ENCODE results near the gene ANKRD66. TPM values are rescaled to one million over a fixed set of nuclear protein-coding genes. Genes with fewer than 3 reads are reported as not detected.

The ANKRD66 gene
- total and polyA plus RNA-seq, 2 donors (not counting 3 experiments of a cell fraction or from before 2014, with no cell fraction given): not detected

DNA sequence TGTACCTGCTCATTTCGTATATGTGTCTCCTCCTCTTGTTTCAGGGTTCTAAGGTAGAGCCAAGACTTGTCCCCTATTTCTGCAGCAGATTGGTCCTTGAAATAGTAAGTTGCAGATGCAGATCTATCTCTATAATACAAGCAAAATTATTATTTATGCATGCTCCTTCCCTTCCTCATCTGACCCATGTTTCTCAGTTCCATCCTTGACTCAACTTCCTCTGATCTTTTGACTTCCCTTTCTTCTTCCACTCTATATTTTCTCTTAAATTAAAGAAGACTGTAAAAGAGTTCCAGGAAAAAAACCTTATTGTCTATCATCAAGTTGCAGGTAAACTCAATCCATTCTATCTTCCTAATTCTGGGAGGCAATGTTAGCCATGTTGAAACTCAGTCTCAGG is 35.2 kb upstream of the ANKRD66 start:
- H3K9ac ChIP-seq (replicated peaks; ENCODE audit: extremely low read depth, insufficient read depth, low read length): no peak overlapping the region
- ChIA-PET CTCF (no interaction called here), POLR2A (no interaction called here)
- no peak overlapping the region for H2AFZ ChIP-seq (ENCODE audit: low read depth, low read length)
- H3K79me2 ChIP-seq (ENCODE audit: control insufficient read depth, insufficient read depth, low read length): no peaks in the 10 kb centered on the region
- DNase-seq (ENCODE audit: low read depth, low spot score) (no peak), FAIRE-seq (no peak)
- H3K9me3 ChIP-seq (replicated peaks; ENCODE audit: control insufficient read depth, insufficient read depth, low read length): no peaks in the 10 kb centered on the region
- H3K9me1 ChIP-seq (replicated peaks; ENCODE audit: control insufficient read depth, extremely low read depth, insufficient read depth, low read length): no peaks in the 10 kb centered on the region
- dilution Hi-C loops (cut with MboI; ENCODE audit: extremely low pct_ligation_motif_present, low sequenced_read_pairs): no loop called here
- H3K4me1 ChIP-seq (ENCODE audit: control insufficient read depth, extremely low read depth, insufficient read depth, low read length): no peaks in the 10 kb centered on the region
- no peaks in the 10 kb centered on the region for H4K20me1 ChIP-seq (replicated peaks; ENCODE audit: control insufficient read depth, extremely low read depth, insufficient read depth, low read length)
- no peaks in the 10 kb centered on the region for H3K36me3 ChIP-seq (ENCODE audit: control insufficient read depth in 2 of 2, extremely low read depth in 1 of 2, insufficient read depth in 2 of 2, low read length in 2 of 2)
- no peak overlapping the region for H3K4me2 ChIP-seq (ENCODE audit: insufficient read depth, low read length)
- H3K27ac ChIP-seq (ENCODE audit: insufficient read depth, low read depth, low read length): no peak overlapping the region
- H3K4me3 ChIP-seq (replicated peaks in 1 of 3; ENCODE audit: insufficient read depth in 1 of 3, low read depth in 1 of 3, low read length in 3 of 3): no peak overlapping the region
- no TSS peak for BruUV-seq (replicated peaks)
- H3K27me3 ChIP-seq (ENCODE audit: control insufficient read depth in 2 of 2, insufficient read depth in 2 of 2, low read length in 2 of 2): peaks cover 0 to 5% of the 10 kb centered on the region in 2 experiments
- intact Hi-C loops (cut with micrococcal nuclease): no loop called here
- TF ChIP-seq MYC (IDR thresholded peaks at IDR 0.05; ENCODE audit: low read depth, low read length) (no peak), POLR2A (IDR thresholded peaks at IDR 0.05; ENCODE audit: low read depth, low read length) (no peak), POLR2AphosphoS5 (IDR thresholded peaks at IDR 0.05; ENCODE audit: insufficient read depth, low read depth, low read length) (no peak), FOS (IDR thresholded peaks at IDR 0.05; ENCODE audit: borderline replicate concordance, insufficient read depth, low read length) (no peak), GATA2 (IDR thresholded peaks at IDR 0.05; ENCODE audit: insufficient read depth, insufficient read length, low read depth, low read length) (no peak), EZH2 (IDR thresholded peaks at IDR 0.05; ENCODE audit: borderline replicate concordance, low read depth, low read length, severe bottlenecking) (no peak), JUN (IDR thresholded peaks at IDR 0.05; ENCODE audit: borderline replicate concordance, insufficient read depth, insufficient read length, low read depth) (no peak)
- TF ChIP-seq, protein P1, sequence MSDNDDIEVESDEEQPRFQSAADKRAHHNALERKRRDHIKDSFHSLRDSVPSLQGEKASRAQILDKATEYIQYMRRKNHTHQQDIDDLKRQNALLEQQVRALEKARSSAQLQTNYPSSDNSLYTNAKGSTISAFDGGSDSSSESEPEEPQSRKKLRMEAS (IDR thresholded peaks at IDR 0.05; ENCODE audit: insufficient read depth, insufficient read length): no peak

DNA sequence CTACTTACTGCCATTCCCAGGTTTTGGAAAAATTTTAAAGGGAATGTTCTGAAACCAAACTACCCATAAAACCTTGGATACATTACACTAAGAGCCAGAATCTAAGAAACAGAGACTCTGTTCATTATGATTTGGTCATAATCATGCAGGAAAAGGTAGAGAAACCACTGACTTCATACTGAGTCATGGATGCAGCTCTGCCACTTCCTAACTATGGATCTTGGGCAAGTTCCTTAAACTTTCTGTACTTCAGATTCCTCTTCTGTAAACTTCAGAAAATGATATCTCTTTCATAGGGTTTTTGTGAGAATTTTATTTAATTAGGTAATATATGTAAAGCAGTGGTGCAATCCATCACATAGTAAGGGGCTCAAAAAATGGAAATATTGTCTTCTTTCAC is 31.6 kb upstream of the ANKRD66 start:
- no peak overlapping the region for H3K4me3 ChIP-seq (replicated peaks in 1 of 3; ENCODE audit: insufficient read depth in 1 of 3, low read depth in 1 of 3, low read length in 3 of 3)
- dilution Hi-C loops (cut with MboI; ENCODE audit: extremely low pct_ligation_motif_present, low sequenced_read_pairs): no loop called here
- H2AFZ ChIP-seq (ENCODE audit: low read depth, low read length): no peak overlapping the region
- H3K27me3 ChIP-seq (ENCODE audit: control insufficient read depth in 2 of 2, insufficient read depth in 2 of 2, low read length in 2 of 2): no peaks in the 10 kb centered on the region
- CTCF ChIA-PET: no interaction called here
- no peaks in the 10 kb centered on the region for H3K79me2 ChIP-seq (ENCODE audit: control insufficient read depth, insufficient read depth, low read length)
- H3K4me1 ChIP-seq (ENCODE audit: control insufficient read depth, extremely low read depth, insufficient read depth, low read length): no peaks in the 10 kb centered on the region
- POLR2A ChIA-PET: no interaction called here
- no peaks in the 10 kb centered on the region for H3K9me3 ChIP-seq (replicated peaks; ENCODE audit: control insufficient read depth, insufficient read depth, low read length)
- no peak overlapping the region for H3K27ac ChIP-seq (ENCODE audit: insufficient read depth, low read depth, low read length)
- DNase-seq (ENCODE audit: low read depth, low spot score) (no peak), FAIRE-seq (no peak)
- H3K4me2 ChIP-seq (ENCODE audit: insufficient read depth, low read length): no peak overlapping the region
- H3K36me3 ChIP-seq (ENCODE audit: control insufficient read depth in 2 of 2, extremely low read depth in 1 of 2, insufficient read depth in 2 of 2, low read length in 2 of 2): no peaks in the 10 kb centered on the region
- H3K9me1 ChIP-seq (replicated peaks; ENCODE audit: control insufficient read depth, extremely low read depth, insufficient read depth, low read length): no peaks in the 10 kb centered on the region
- intact Hi-C loops (cut with micrococcal nuclease): no loop called here
- TF ChIP-seq POLR2AphosphoS5 (IDR thresholded peaks at IDR 0.05; ENCODE audit: insufficient read depth, low read depth, low read length): no peak
- no peak for TF ChIP-seq POLR2A (IDR thresholded peaks at IDR 0.05; ENCODE audit: low read depth, low read length)
- no peak for TF ChIP-seq MYC (IDR thresholded peaks at IDR 0.05; ENCODE audit: low read depth, low read length)
- TF ChIP-seq, protein P1 (IDR thresholded peaks at IDR 0.05; ENCODE audit: insufficient read depth, insufficient read length): no peak
- TF ChIP-seq EZH2 (IDR thresholded peaks at IDR 0.05; ENCODE audit: borderline replicate concordance, low read depth, low read length, severe bottlenecking): no peak
- TF ChIP-seq JUN (IDR thresholded peaks at IDR 0.05; ENCODE audit: borderline replicate concordance, insufficient read depth, insufficient read length, low read depth): no peak
- TF ChIP-seq GATA2 (IDR thresholded peaks at IDR 0.05; ENCODE audit: insufficient read depth, insufficient read length, low read depth, low read length): no peak
- TF ChIP-seq, protein P2, sequence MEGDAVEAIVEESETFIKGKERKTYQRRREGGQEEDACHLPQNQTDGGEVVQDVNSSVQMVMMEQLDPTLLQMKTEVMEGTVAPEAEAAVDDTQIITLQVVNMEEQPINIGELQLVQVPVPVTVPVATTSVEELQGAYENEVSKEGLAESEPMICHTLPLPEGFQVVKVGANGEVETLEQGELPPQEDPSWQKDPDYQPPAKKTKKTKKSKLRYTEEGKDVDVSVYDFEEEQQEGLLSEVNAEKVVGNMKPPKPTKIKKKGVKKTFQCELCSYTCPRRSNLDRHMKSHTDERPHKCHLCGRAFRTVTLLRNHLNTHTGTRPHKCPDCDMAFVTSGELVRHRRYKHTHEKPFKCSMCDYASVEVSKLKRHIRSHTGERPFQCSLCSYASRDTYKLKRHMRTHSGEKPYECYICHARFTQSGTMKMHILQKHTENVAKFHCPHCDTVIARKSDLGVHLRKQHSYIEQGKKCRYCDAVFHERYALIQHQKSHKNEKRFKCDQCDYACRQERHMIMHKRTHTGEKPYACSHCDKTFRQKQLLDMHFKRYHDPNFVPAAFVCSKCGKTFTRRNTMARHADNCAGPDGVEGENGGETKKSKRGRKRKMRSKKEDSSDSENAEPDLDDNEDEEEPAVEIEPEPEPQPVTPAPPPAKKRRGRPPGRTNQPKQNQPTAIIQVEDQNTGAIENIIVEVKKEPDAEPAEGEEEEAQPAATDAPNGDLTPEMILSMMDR (IDR thresholded peaks at IDR 0.05; ENCODE audit: extremely low read depth in 1 of 2, insufficient read depth in 1 of 2, low read depth in 1 of 2, low read length in 2 of 2): no peak
- no peak for TF ChIP-seq FOS (IDR thresholded peaks at IDR 0.05; ENCODE audit: borderline replicate concordance, insufficient read depth, low read length)
- H4K20me1 ChIP-seq (replicated peaks; ENCODE audit: control insufficient read depth, extremely low read depth, insufficient read depth, low read length): no peaks in the 10 kb centered on the region
- H3K9ac ChIP-seq (replicated peaks; ENCODE audit: extremely low read depth, insufficient read depth, low read length): no peak overlapping the region
- BruUV-seq (replicated peaks): no TSS peak
